Measurements from ENCODE around the gene TRPC4. TPM values are rescaled to one million over a fixed set of nuclear protein-coding genes. Genes with fewer than 3 reads are reported as not detected.

The TRPC4 gene
- total RNA-seq, 1 experiment from 2014 or later = 8.0 TPM

DNA sequence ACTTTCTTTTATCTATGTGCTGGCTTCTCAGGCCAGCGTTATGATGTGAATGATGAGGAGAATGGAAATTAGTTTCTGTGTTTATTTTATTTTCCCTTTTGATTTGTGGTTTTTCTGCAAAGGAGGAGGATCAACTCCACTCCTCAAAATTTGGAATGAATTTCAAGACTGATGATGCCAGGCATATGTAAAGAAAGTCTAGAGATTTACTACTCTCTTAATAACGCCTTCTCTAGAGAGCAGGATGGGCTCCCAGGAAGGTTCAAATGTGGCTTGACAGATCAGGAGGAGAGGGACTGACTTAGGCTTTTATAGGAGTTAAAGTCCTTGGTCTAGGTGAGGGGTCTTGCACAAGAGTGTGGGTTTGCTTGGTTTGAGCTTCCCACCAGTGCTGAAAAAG lies 255.9 kb downstream of the TRPC4 start:
- CTCF ChIA-PET = no interaction called here
- Mint-ChIP-seq H3K4me3 (no peak overlapping the region), H3K4me1 (peaks cover 16% of the 10 kb centered on the region), H3K36me3 (no peaks in the 10 kb centered on the region), H3K9me3 (no peaks in the 10 kb centered on the region), H3K27ac (no peak overlapping the region), H3K27me3 (ENCODE audit: low read depth) (no peaks in the 10 kb centered on the region)
- POLR2A ChIA-PET = no interaction called here
- TF ChIP-seq ZNF232 (CRISPR knock-in tag; IDR thresholded peaks at IDR 0.05) (no peak), ATF1 (CRISPR knock-in tag; IDR thresholded peaks at IDR 0.05) (no peak), FOXP1 (CRISPR knock-in tag; IDR thresholded peaks at IDR 0.05; ENCODE audit: borderline replicate concordance) (no peak), JAZF1 (CRISPR knock-in tag; IDR thresholded peaks at IDR 0.05) (no peak), SMAD4 (CRISPR knock-in tag; IDR thresholded peaks at IDR 0.05) (no peak), GABPB1 (CRISPR knock-in tag; IDR thresholded peaks at IDR 0.05) (no peak), ZNF416 (CRISPR knock-in tag; IDR thresholded peaks at IDR 0.05) (no peak), IRF2 (CRISPR knock-in tag; IDR thresholded peaks at IDR 0.05; ENCODE audit: borderline replicate concordance, low read depth) (no peak), ETV6 (CRISPR knock-in tag; IDR thresholded peaks at IDR 0.05) (no peak), SOX15 (CRISPR knock-in tag; IDR thresholded peaks at IDR 0.05) (no peak), ZNF219 (CRISPR knock-in tag; IDR thresholded peaks at IDR 0.05; ENCODE audit: borderline replicate concordance) (no peak), TP53 (CRISPR knock-in tag; IDR thresholded peaks at IDR 0.05) (no peak)
- TF ChIP-seq, protein P1, sequence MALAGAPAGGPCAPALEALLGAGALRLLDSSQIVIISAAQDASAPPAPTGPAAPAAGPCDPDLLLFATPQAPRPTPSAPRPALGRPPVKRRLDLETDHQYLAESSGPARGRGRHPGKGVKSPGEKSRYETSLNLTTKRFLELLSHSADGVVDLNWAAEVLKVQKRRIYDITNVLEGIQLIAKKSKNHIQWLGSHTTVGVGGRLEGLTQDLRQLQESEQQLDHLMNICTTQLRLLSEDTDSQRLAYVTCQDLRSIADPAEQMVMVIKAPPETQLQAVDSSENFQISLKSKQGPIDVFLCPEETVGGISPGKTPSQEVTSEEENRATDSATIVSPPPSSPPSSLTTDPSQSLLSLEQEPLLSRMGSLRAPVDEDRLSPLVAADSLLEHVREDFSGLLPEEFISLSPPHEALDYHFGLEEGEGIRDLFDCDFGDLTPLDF (CRISPR knock-in tag; IDR thresholded peaks at IDR 0.05) = no peak
- TF ChIP-seq, protein P2, sequence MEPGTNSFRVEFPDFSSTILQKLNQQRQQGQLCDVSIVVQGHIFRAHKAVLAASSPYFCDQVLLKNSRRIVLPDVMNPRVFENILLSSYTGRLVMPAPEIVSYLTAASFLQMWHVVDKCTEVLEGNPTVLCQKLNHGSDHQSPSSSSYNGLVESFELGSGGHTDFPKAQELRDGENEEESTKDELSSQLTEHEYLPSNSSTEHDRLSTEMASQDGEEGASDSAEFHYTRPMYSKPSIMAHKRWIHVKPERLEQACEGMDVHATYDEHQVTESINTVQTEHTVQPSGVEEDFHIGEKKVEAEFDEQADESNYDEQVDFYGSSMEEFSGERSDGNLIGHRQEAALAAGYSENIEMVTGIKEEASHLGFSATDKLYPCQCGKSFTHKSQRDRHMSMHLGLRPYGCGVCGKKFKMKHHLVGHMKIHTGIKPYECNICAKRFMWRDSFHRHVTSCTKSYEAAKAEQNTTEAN (CRISPR knock-in tag; IDR thresholded peaks at IDR 0.05) = no peak
- TF ChIP-seq, protein P3, sequence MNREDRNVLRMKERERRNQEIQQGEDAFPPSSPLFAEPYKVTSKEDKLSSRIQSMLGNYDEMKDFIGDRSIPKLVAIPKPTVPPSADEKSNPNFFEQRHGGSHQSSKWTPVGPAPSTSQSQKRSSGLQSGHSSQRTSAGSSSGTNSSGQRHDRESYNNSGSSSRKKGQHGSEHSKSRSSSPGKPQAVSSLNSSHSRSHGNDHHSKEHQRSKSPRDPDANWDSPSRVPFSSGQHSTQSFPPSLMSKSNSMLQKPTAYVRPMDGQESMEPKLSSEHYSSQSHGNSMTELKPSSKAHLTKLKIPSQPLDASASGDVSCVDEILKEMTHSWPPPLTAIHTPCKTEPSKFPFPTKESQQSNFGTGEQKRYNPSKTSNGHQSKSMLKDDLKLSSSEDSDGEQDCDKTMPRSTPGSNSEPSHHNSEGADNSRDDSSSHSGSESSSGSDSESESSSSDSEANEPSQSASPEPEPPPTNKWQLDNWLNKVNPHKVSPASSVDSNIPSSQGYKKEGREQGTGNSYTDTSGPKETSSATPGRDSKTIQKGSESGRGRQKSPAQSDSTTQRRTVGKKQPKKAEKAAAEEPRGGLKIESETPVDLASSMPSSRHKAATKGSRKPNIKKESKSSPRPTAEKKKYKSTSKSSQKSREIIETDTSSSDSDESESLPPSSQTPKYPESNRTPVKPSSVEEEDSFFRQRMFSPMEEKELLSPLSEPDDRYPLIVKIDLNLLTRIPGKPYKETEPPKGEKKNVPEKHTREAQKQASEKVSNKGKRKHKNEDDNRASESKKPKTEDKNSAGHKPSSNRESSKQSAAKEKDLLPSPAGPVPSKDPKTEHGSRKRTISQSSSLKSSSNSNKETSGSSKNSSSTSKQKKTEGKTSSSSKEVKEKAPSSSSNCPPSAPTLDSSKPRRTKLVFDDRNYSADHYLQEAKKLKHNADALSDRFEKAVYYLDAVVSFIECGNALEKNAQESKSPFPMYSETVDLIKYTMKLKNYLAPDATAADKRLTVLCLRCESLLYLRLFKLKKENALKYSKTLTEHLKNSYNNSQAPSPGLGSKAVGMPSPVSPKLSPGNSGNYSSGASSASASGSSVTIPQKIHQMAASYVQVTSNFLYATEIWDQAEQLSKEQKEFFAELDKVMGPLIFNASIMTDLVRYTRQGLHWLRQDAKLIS (CRISPR knock-in tag; IDR thresholded peaks at IDR 0.05; ENCODE audit: borderline replicate concordance) = no peak
- TF ChIP-seq, protein P4, sequence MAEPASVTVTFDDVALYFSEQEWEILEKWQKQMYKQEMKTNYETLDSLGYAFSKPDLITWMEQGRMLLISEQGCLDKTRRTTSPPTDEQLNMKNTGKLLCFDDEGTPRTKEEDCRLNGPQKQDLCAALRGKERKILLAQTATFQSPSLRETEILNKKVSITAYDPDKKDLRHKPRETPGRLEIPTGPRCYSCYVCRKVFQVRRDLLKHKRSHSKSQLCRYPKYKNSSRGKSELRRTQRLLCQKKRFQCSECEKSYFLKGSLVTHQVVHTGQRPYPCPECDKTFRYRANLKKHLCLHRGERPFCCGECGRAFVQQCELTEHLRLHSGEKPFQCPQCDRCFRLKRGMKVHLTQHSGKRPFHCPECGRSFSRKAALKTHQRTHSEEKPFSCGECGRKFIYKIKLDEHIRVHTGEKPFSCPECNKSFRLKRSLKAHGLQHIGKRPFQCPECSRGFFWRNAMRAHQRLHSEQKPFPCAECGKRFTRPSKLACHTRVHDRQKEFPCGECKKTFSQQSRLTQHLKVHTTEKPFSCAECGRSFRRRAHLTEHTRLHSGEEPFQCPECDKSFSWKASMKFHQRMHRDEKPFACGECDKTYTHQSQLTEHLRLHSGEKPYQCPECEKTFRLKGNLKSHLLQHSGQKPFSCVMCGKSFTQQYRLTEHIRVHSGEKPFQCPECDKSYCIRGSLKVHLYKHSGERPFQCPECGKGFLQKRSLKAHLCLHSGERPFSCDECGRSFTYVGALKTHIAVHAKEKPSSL (CRISPR knock-in tag; conservative IDR thresholded peaks at IDR 0.05) = no peak
- TF ChIP-seq, protein P5, sequence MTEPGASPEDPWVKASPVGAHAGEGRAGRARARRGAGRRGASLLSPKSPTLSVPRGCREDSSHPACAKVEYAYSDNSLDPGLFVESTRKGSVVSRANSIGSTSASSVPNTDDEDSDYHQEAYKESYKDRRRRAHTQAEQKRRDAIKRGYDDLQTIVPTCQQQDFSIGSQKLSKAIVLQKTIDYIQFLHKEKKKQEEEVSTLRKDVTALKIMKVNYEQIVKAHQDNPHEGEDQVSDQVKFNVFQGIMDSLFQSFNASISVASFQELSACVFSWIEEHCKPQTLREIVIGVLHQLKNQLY (CRISPR knock-in tag; IDR thresholded peaks at IDR 0.05) = no peak
- TF ChIP-seq, protein P6, sequence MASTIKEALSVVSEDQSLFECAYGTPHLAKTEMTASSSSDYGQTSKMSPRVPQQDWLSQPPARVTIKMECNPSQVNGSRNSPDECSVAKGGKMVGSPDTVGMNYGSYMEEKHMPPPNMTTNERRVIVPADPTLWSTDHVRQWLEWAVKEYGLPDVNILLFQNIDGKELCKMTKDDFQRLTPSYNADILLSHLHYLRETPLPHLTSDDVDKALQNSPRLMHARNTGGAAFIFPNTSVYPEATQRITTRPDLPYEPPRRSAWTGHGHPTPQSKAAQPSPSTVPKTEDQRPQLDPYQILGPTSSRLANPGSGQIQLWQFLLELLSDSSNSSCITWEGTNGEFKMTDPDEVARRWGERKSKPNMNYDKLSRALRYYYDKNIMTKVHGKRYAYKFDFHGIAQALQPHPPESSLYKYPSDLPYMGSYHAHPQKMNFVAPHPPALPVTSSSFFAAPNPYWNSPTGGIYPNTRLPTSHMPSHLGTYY (CRISPR knock-in tag; IDR thresholded peaks at IDR 0.05) = no peak
- TF ChIP-seq, protein P7, sequence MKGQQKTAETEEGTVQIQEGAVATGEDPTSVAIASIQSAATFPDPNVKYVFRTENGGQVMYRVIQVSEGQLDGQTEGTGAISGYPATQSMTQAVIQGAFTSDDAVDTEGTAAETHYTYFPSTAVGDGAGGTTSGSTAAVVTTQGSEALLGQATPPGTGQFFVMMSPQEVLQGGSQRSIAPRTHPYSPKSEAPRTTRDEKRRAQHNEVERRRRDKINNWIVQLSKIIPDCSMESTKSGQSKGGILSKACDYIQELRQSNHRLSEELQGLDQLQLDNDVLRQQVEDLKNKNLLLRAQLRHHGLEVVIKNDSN (CRISPR knock-in tag; IDR thresholded peaks at IDR 0.05) = no peak
- ATAC-seq (no peak), DNase-seq (ENCODE audit: low spot score) (no peak)

All from WTC11 (cell line).